HG03558 (cell line): ENCODE data around the gene ADAMTS2.

Experiments
- ATAC-seq: cut with Tn5 transposase; IDR thresholded peaks from one replicate; pipeline ENCODE4 v1.9.1; 2021; ENCODE audit warnings: moderate number of reproducible peaks; ENCODE audit not compliant: unreplicated experiment; ENCODE audit errors: extremely low read depth

The ADAMTS2 gene

GRCh38 chr5:179124273-179124852 lies 220.9 kb downstream of the ADAMTS2 start:
- no peak for ATAC-seq

- no peak for ATAC-seq
Observed at GRCh38 chr5:179123491-179124272, 221.6 kb downstream of the ADAMTS2 start.

DNA sequence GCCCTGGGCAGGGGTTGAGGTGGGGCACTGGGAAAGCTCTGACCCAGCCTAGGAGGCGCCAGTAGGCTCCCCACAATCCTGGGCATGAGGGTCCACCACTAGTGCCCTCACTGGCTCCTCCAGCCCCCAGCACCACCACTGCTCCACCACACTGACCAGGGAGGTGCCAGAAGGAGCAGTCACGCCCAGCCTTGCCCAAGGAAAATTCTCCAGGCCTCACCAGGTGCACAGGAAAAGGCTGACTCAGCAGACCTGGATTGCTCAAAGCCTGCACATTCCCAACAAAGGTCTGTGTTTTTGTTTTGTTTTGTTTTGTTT lies 222.2 kb downstream of the ADAMTS2 start:
- no peak for ATAC-seq

GRCh38 chr5:179122411-179123108 lies 222.7 kb downstream of the ADAMTS2 start:
- ATAC-seq: no peak

- no peak for ATAC-seq
Observed at GRCh38 chr5:179121667-179122111, 223.6 kb downstream of the ADAMTS2 start.

GRCh38 chr5:179120951-179121666 lies 224.2 kb downstream of the ADAMTS2 start:
- no peak for ATAC-seq

DNA sequence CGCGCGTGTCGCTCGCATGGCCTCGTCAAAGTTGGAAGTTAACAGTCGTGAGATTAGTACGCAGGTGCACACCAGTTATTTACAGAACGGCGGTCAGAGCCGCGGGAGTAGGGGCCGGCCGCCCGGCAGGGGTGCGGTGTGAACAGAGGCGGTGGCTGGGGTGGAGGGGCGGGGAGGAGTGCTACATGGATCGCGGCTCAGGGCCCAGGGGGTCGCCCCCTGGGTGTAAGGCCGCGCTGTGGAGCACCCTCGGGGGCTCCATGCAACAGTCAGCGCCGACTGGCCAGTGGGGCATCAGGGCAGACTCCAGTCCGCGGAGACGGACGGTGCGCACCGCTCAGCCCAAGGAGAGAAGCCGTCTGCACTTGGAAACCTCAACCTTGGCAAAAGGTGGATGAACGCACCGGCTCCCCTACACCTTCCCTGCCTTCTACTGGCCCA lies 224.8 kb downstream of the ADAMTS2 start:
- no peak for ATAC-seq

GRCh38 chr5:179119415-179120170 lies 225.7 kb downstream of the ADAMTS2 start:
- ATAC-seq: no peak

GRCh38 chr5:179118756-179119414 lies 226.4 kb downstream of the ADAMTS2 start:
- no peak for ATAC-seq

DNA sequence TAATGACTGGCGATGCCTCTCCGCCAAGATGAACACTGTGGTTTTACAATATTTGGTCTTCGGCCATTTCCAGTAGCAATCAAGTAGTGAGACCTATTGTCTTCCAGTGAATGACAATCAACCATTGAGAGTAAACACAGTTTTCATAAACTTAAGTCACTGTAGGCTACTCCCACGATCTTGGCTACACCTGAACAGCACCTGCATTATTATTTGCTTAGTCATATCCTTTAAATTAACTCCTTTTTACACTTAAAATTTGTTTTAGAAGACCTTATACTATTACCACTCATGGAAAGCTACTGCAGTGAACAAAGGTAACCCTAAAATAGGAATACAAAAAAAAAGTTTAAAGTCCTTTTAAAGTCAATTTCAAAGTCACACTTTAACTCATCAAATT lies 226.9 kb downstream of the ADAMTS2 start:
- ATAC-seq: no peak

DNA sequence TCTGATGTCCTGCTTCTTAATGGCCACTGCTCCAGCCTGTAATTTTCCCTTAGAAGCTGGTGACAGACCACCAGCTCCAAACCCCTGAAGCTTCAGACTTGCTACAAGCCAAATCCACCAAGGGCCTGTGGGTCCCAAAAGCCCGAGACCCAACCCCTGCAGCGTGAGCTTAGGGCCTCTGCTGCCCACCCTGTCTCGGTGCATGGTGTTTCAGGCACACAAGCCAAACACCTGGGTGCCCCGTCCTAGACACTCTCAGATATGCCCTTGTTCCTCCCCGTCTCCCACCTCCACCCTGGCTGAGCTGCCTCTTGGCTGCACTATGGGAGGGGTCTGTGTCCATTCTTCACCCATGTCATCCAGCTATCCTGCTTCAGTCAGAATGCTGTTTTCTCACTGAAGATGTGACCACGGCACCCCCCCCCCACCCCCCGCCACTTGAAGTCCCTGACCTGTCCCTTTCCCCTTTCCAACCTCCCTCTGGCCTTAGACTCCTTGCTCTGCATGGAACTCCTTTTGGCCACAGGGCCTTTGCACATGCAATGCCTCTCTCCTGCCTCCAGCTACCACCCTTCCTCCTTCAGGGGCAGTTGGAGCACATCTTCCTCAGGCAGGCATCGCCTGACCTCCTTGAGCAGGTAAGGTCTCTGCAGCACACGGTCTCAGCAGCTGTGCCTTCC lies 229.3 kb downstream of the ADAMTS2 start:
- no peak for ATAC-seq

DNA sequence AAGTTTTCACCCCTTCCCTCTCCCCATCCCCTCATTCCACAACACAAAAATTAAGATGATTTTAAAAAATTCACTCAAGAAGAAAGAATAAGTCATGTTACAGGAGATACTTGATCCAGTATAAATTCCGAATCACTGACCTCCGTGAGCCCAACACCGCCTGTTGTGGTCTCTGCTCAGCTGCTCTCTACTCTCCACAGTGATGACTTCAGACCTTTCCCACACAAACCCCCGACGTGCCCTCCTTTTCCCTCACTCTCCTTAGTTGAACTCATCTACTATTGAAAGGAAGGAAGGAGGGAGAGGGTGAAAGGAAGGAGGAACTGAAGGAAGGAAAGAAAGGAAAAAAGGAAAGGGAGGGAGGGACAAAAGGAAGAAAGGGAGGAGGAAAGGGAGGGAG lies 230.0 kb downstream of the ADAMTS2 start:
- no peak for ATAC-seq

DNA sequence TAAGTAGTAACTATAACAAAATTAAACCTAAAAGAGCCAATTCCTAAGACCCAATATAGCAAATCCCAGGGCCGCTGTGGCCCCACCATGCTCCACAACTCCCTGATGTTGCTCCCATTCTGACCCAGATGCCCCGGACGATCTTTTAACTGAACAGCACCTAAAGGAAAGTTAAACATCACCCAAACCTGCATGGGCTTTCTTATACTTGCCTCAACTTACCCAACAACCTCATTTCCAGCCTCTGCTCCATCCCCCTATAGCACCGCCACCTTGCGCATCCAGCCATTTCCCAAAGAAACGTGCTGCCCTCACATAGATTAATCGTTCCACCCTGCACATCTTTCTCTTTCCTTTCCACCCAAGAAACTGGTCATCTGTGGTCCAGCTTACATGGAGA lies 230.5 kb downstream of the ADAMTS2 start:
- no peak for ATAC-seq

- ATAC-seq: no peak
Observed at GRCh38 chr5:179113945-179114641, 231.2 kb downstream of the ADAMTS2 start.

- ATAC-seq: no peak
Observed at GRCh38 chr5:179113143-179113530, 232.1 kb downstream of the ADAMTS2 start.

DNA sequence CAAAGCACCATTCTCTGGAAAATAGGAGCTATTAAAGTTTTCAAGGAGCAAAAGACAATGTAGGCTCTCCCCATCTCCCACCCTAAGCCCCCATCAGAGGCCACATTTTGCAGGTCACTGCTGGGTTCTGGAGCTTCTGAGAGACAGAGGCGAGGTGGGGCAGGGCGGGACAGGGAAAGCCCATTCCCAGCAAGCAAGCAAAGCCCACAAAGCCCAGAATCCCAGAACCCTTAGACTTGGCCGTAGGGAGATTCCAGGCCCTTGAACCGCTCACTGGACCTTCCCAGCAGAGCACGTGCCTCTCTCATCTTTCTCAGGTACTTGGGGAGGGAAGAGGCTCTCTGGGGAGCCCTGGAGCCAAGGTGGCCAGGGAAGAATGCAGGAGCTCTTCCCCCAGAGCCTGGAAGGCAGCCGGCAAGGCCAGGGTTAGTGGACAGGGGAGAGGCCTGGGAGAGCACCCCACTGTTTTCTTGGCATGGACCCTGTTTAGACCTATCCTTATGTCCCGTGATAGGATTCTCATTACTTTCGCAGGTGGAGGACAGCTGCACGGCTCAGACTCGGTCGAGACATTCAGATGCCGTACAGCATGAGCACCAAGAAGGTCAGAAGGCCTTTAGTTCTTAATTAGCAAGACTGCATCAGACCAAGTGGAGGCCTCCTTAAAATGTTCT lies 232.7 kb downstream of the ADAMTS2 start:
- no peak for ATAC-seq

- ATAC-seq: no peak
Observed at GRCh38 chr5:179111267-179112207, 233.7 kb downstream of the ADAMTS2 start.
